ENCODE data around the gene SNX25. TPM values are rescaled to one million over a fixed set of nuclear protein-coding genes. Genes with fewer than 3 reads are reported as not detected.
A peak's percentile ranks its signal among the peaks of the same experiment; 100 is the strongest.

SNX25 gene
- polyA plus RNA-seq, 1 of the 3 experiments (the other 2 are of a cell fraction): 8.5 TPM

DNA sequence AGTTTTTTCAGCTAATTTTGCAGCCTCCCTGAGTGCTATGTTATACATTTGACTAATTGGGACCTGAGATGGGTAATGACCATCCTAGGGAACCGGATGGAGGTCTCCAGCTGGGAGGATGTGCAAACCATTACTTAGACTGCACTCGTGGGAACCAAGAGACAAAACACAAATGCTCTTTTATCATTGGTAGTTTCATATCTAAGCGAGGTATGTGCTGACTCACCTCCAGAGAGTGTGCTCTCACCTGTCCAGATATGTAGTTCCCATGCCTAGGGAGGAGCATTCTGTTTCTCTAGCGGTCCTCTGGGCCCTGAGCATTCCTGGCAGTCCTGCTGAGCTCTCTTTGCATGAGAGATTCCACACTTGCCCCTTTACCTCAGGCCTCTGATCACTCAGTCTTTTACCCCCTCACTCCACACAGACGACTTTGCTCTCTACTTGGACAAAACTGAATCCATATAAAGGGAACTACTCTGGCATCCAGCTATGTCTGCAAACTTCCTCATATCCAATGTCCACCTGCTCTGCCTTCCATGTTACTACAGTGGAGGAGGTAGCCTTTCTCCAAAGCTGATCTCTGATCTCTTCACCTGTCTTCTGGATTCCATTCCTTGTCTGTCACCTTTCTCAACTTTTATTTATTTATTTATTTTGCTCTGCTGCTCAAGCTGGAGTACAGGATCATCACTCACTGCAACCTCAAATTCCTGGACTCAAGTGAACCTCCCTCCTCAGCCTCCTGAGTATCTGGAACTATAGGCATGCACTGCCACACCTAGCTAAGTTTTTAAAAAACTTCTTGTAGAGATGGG is 97.9 kb downstream of the SNX25 start:
- peaks cover 22 to 38% of the 10 kb centered on the region in 2 experiments for H3K36me3 ChIP-seq (replicated peaks in 1 of 2; ENCODE audit: control insufficient read depth in 1 of 2, insufficient read depth in 2 of 2, low read length in 1 of 2)
- TF ChIP-seq, protein P1, sequence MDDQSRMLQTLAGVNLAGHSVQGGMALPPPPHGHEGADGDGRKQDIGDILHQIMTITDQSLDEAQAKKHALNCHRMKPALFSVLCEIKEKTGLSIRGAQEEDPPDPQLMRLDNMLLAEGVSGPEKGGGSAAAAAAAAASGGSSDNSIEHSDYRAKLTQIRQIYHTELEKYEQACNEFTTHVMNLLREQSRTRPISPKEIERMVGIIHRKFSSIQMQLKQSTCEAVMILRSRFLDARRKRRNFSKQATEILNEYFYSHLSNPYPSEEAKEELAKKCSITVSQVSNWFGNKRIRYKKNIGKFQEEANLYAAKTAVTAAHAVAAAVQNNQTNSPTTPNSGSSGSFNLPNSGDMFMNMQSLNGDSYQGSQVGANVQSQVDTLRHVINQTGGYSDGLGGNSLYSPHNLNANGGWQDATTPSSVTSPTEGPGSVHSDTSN (IDR thresholded peaks at IDR 0.05): no peak
- TF ChIP-seq, protein P2, sequence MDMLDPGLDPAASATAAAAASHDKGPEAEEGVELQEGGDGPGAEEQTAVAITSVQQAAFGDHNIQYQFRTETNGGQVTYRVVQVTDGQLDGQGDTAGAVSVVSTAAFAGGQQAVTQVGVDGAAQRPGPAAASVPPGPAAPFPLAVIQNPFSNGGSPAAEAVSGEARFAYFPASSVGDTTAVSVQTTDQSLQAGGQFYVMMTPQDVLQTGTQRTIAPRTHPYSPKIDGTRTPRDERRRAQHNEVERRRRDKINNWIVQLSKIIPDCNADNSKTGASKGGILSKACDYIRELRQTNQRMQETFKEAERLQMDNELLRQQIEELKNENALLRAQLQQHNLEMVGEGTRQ (IDR thresholded peaks at IDR 0.05; ENCODE audit: borderline replicate concordance, low read depth, low read length): no peak
- no peak for TF ChIP-seq NFIC (IDR thresholded peaks at IDR 0.05; ENCODE audit: borderline replicate concordance)
- no peak for TF ChIP-seq TEAD4 (IDR thresholded peaks at IDR 0.05; ENCODE audit: borderline replicate concordance, insufficient read depth)
- no peak for TF ChIP-seq FOXM1 (IDR thresholded peaks at IDR 0.05; ENCODE audit: low read depth)
- TF ChIP-seq, protein P3, sequence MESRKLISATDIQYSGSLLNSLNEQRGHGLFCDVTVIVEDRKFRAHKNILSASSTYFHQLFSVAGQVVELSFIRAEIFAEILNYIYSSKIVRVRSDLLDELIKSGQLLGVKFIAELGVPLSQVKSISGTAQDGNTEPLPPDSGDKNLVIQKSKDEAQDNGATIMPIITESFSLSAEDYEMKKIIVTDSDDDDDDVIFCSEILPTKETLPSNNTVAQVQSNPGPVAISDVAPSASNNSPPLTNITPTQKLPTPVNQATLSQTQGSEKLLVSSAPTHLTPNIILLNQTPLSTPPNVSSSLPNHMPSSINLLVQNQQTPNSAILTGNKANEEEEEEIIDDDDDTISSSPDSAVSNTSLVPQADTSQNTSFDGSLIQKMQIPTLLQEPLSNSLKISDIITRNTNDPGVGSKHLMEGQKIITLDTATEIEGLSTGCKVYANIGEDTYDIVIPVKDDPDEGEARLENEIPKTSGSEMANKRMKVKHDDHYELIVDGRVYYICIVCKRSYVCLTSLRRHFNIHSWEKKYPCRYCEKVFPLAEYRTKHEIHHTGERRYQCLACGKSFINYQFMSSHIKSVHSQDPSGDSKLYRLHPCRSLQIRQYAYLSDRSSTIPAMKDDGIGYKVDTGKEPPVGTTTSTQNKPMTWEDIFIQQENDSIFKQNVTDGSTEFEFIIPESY (IDR thresholded peaks at IDR 0.05; ENCODE audit: borderline replicate concordance, low read depth): no peak
- no peak for TF ChIP-seq RAD21 (IDR thresholded peaks at IDR 0.05; ENCODE audit: low read length)
- TF ChIP-seq MEF2A (IDR thresholded peaks at IDR 0.05; ENCODE audit: borderline replicate concordance, low read depth): no peak
- no peak for TF ChIP-seq RXRA (IDR thresholded peaks at IDR 0.05; ENCODE audit: borderline replicate concordance, low read depth)
- TF ChIP-seq JUND (IDR thresholded peaks at IDR 0.05): no peak
- TF ChIP-seq, protein P4, sequence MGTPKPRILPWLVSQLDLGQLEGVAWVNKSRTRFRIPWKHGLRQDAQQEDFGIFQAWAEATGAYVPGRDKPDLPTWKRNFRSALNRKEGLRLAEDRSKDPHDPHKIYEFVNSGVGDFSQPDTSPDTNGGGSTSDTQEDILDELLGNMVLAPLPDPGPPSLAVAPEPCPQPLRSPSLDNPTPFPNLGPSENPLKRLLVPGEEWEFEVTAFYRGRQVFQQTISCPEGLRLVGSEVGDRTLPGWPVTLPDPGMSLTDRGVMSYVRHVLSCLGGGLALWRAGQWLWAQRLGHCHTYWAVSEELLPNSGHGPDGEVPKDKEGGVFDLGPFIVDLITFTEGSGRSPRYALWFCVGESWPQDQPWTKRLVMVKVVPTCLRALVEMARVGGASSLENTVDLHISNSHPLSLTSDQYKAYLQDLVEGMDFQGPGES (IDR thresholded peaks at IDR 0.05; ENCODE audit: low read depth, low read length): no peak
- no peak for TF ChIP-seq ELF1 (IDR thresholded peaks at IDR 0.05)
- no peak for TF ChIP-seq EP300 (IDR thresholded peaks at IDR 0.05; ENCODE audit: borderline replicate concordance in 1 of 2, low read depth in 1 of 2, low read length in 1 of 2)
- DNase-seq: no peak
- peaks cover 0 to 21% of the 10 kb centered on the region in 2 experiments; a peak in 2 of 4 replicates for H3K4me1 ChIP-seq (ENCODE audit: control insufficient read depth in 1 of 2, insufficient read depth in 2 of 2, low read depth in 1 of 2, low read length in 1 of 2)
- WGBS (ENCODE audit: low lambda C conversion rate): 77% methylated on average over 5 of the region's 5 CpGs
- peak overlapping the region; percentile 72 for H3K9ac ChIP-seq
- H3K4me3 ChIP-seq (ENCODE audit: low read depth in 2 of 2, low read length in 1 of 2): no peak overlapping the region
- H3K27ac ChIP-seq (ENCODE audit: low read depth in 2 of 2, low read length in 1 of 2): peak overlapping the region in 1 of 2 experiments; percentile 96; a peak in 2 of 4 replicates
- no peaks in the 10 kb centered on the region for H3K9me2 ChIP-seq
- no peaks in the 10 kb centered on the region for H3K9me3 ChIP-seq
- H3K27me3 ChIP-seq (ENCODE audit: insufficient read depth): no peaks in the 10 kb centered on the region
- H3K4me2 ChIP-seq: no peak overlapping the region
- CTCF ChIA-PET: interaction anchor here (0.5 to 1.9 kb wide), 5 partner anchors 92 to 665 kb away, joined by 3 to 5 read pairs (median 3); no protein-coding TSS in a partner anchor
- no peaks in the 10 kb centered on the region for H4K20me1 ChIP-seq (ENCODE audit: insufficient read depth)
- peaks cover 20% of the 10 kb centered on the region; the same call in 1 of the 2 replicates for H3K79me2 ChIP-seq (ENCODE audit: insufficient read depth)
- POLR2A ChIA-PET: no interaction called here
- no peak overlapping the region for H2AFZ ChIP-seq (ENCODE audit: low read depth)
- H3F3A ChIP-seq (replicated peaks; ENCODE audit: insufficient read depth): peaks cover 28% of the 10 kb centered on the region
